Skeletal muscle cell (primary cell): ENCODE results near the gene FMO5.
A peak's percentile ranks its signal among the peaks of the same experiment; 100 is the strongest.
"Not testable (repeated sequence)": the region's sequence is repeated elsewhere in the genome, so short reads cannot be mapped to it uniquely, and the experiment has no call there.

Experiments
- DNase-seq: peaks from one replicate; pipeline ENCODE4 v3.0.0-alpha.2; 2010; ENCODE audit warnings: low read depth
- H3K4me3 ChIP-seq: 2 replicates; pipeline ENCODE4 v1.5.1; 2011; ENCODE audit warnings: low read depth, mild to moderate bottlenecking, control low read depth, low read length, moderate library complexity

Gene FMO5

DNA sequence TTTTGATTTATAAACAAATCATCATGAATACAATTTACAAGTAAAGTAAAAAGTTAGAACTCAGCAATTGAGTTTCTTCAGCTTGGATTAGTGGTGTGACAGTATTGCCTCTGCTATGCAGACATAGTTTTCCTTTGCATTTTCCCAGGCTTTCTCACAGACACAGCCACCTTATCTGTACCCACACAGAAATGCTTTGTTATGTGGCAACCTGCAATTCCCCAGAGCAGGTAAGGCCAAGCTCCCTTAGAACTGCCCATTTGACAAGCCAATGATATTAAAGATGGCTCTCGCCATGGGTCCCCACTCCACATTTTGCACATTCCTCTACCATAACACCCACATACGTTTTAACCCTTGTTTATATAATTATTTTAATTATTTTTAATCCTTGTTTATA is 14.2 kb downstream of the FMO5 start:
- no peak for DNase-seq
- no peak overlapping the region for H3K4me3 ChIP-seq

GRCh38 chr1:147209825-147210821 is 15.0 kb downstream of the FMO5 start:
- no peak overlapping the region for H3K4me3 ChIP-seq
- no peak for DNase-seq

DNA sequence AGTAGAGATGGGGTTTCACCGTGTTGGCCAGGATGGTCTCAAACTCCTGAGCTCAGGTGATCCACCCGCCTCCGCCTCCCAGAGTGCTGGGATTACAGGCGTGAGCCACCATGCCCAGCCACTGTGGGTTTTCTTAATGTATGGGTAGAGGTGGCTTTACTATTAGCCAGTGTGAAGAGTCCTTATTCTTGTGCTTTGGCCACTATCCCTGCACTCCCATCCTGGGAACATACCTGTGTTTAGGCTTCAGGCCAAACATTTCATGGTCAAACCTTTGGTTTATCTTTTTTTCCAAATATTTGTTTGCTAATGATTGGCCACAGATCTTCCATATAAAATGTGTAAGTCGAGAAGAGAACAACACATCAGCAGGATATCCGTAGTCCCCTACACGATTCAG is 16.5 kb downstream of the FMO5 start:
- no peak for DNase-seq
- no peak overlapping the region for H3K4me3 ChIP-seq

DNA sequence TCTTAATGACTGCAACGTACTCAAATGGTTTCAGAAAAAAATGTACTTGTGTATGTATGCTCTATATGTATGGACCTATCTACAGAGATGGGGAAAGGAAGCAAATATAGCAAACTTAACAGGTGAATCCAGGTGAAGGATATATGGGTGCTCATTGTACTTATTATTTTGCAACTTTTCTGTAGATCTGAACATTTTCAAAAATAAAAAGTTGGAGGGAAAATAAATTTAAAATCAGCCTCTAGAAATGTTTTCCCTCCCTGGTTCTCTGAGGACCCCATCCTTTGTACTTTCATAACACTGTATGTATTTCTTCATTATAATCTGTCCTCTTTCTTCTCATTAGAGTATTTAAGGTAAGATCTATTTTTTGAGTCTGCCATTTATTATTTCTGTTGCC is 17.9 kb downstream of the FMO5 start:
- H3K4me3 ChIP-seq: no peak overlapping the region
- no peak for DNase-seq

DNA sequence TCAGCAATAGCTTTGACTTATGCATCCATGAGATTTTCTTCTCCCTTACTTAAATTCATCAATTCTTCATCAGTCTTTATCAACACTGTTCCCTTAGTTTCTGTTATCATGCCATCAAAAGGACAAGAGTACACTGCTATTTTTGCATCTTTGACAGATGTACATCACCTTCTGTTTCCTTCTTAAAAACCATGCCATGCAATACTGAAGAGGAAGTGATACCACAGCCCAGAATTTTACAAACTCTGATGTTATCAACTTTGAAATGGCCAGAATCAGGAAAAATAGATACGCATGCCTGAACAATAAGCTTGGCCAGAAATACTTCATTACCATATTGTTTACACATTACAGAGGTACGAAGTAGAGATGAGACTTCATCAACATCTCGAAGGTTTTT is 21.1 kb downstream of the FMO5 start:
- no peak for DNase-seq
- no peak overlapping the region for H3K4me3 ChIP-seq

DNA sequence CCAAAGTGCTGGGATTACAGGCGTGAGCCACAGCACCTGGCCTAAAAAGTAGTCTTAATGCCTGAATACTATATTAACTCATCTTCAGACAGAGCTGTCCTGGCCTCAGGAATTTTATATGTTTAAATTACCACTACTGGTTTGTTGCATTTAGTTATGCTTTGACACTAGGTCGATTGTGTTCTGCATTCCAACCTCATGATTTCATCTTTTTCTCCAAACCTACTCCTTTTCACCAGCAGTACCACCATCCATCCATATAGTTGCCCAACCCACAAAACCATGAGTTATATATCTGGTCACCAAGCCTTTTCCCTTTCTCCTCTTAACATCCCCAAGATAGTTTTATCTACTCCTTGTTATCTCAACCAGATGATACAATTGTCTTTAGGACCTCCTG is 22.6 kb downstream of the FMO5 start:
- H3K4me3 ChIP-seq: no peak overlapping the region
- no peak for DNase-seq

DNA sequence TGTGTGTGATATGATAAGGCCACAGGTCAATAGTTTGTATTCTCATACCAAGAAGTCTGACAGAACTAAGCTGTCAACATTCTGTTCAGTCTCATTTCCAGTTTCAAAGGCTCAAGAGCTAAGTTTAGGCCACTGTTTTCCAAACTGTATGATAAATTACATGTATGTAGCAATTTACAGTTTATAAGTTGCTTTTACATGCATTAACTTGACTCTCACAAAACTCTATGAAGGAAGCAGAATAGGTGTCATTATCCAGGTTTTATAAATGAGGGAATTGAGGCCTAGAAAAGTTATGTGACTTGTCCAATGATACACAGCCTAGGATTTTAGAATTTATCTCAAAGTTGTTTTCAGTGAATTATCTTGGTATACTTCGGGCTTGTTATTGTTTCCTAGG is 23.4 kb downstream of the FMO5 start:
- DNase-seq: no peak
- no peak overlapping the region for H3K4me3 ChIP-seq

DNA sequence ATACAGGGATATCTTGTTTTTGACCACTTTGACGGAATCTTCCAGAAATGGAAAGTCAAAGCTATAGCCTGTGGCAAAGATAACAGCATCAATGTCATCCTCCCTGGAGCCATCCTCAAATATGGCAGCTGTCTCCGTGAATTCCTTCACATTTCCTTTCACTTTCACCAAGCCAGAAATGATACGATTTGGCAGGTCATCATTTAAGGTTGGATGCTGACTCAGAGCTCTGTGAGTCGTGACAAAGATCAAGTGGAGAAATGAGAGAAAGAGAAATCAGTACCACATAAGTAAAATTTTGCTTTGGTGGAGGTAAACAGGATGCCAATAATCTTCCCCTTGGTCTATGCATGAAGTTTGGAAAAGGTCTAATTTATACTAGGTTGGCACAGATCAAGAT is 23.9 kb downstream of the FMO5 start:
- no peak for DNase-seq
- no peak overlapping the region for H3K4me3 ChIP-seq

DNA sequence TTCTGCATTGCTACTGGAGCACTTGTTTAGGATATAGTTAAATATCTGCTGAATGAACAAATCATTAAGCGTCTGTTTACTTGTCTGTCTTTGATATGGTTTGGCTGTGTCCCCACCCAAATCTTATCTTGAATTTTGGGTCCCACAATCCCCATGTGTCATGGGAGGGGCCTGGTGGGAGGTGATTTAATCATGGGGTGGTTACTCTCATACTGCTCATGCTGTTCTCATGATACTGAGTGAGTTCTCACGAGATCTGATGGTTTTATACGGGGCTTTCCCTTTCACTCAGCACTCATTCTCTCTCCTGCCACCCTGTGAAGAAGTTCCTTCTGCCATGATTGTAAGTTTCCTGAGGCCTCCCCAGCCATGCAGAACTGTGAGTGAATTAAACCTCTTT is 27.8 kb downstream of the FMO5 start:
- not testable (repeated sequence) for H3K4me3 ChIP-seq, DNase-seq

GRCh38 chr1:147189514-147189913 is 35.6 kb downstream of the FMO5 start:
- DNase-seq: no peak
- no peak overlapping the region for H3K4me3 ChIP-seq

GRCh38 chr1:147185432-147185831 is 39.7 kb downstream of the FMO5 start:
- no peak for DNase-seq
- H3K4me3 ChIP-seq: no peak overlapping the region

DNA sequence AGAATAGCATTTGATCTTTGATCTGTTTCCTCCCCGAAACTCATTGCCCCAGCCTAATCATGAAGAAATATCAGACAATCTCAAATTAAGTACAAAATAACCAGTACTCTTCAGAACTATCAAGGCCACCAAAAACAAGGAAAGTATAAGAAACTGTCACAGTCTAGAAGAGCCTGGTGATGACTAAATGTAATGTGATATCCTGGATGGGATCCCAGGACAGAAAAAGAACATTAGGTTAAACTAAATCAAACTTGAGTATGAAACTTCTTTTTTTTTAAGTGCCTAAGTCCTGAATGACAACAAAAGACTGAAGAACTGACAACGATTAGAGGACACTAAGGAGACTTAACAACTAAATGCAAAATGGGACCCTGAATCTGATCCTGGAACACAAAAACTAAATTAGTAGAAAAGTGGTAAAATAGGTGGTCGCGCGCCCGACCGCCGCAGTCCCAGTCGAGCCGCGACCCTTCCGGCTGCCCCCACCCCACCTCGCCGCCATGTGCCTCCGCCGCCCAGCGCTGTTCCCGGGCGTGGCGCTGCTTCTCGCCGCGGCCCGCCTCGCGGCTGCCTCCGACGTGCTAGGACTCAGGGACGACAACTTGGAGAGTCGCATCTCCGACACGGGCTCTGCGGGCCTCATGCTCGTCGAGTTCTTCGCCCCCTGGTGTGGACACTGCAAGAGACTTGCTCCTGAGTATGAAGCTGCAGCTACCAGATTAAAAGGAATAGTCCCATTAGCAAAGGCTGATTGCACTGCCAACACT is 47.3 kb downstream of the FMO5 start:
- peak; percentile 32 for DNase-seq
- H3K4me3 ChIP-seq: peak overlapping the region; percentile 23

GRCh38 chr1:147172168-147173016 is 52.7 kb downstream of the FMO5 start, which contains the start of gene PRKAB2:
PRKAB2 (minus strand) TSS chr1:147172470; CDS start chr1:147172144, 326 bp downstream.
- peak; percentile 95 for DNase-seq
- H3K4me3 ChIP-seq: peak within 1 kb of the TSS; percentile 94

- no peak for DNase-seq
- H3K4me3 ChIP-seq: peak overlapping the region; percentile 94
Measured at GRCh38 chr1:147171399-147172167, 53.6 kb downstream of the FMO5 start.

DNA sequence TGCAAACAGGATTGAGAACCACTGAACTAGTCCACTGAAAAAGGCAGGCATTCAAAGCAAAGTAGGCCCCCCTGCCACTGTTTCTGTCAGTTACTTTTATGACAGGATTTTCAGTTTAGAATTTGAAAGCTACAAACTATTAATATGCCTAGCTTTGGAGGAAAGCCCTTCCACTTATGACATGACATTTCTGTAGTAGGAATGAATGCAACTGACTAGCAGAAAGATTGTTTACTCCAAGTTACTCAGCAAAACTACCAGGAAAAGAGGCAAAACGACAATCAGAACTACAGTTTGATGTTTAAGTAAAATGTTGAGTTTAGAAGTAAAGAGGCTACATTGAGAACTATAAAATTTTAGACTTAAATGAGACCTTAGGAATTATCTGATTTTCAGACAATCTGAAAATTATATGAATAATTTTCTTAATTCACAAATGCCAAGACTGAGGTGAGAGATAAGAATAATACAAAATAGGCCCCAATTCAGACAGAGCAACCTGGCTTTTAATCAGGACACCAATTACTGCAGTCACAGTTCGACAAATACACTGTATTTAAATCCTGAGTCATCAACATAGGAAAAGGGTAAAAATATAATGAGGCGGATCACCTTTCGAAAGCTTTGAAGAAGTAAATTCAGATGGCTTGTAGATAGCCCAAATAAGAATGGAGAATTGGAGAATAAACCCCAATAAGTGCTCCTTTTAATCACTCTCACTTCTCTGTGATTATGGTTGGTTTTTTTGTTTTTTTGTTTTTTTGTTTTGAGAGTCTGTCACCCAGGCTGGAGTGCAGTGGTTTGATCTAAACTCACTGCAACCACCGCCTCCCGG is 55.1 kb downstream of the FMO5 start:
- H3K4me3 ChIP-seq: peak overlapping the region; percentile 94
- no peak for DNase-seq

DNA sequence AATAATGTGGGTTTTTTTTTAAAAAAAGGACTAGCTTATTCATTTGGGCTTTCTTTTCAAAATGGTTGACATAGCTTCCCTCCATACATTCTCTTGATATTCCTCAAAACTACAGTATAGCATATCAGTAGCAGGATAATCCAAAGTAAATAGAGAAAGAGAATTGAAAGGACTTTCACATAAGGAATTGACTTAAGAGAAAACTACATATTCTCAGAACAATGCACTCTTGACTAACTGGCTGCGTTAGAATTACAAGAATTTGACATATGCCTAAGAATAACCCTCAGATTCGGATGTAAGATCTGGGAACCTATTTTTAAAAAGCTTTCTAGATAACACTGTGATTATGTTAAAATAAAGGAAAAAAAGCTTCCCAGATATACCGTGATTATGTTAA is 56.0 kb downstream of the FMO5 start:
- H3K4me3 ChIP-seq: no peak overlapping the region
- no peak for DNase-seq

DNA sequence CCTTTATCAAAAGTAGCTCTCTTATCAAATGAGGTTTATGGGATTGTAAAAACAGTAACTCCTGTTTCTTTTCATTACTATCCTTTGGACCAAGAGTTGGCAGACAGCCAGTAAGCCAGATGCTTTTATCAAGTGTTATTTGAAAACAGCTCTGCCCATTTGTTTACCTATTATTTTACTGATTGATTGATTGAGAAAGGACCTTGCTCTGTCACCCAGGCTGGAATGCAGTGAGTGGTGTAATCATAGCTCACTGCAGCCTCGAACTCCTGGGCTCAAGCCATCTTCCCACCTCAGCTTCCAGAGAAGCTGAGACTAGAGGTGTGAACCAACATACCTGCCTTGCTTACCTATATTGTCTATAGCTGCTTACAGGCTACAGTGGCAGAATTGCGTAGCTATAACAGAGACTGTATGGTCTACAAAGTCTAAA is 56.5 kb downstream of the FMO5 start:
- DNase-seq: no peak
- no peak overlapping the region for H3K4me3 ChIP-seq

GRCh38 chr1:147167365-147167764 is 57.8 kb downstream of the FMO5 start:
- DNase-seq: peak; percentile 86
- no peak overlapping the region for H3K4me3 ChIP-seq
